GM03348 (cell line): ENCODE measurements around the gene FAM76A.
A peak's percentile ranks its signal among the peaks of the same experiment; 100 is the strongest.
"Not testable (repeated sequence)": the region's sequence is repeated elsewhere in the genome, so short reads cannot be mapped to it uniquely, and the experiment has no call there.

Experiments used
- DNase-seq: peaks from one replicate; pipeline ENCODE4 v3.0.0; 2012; ENCODE audit warnings: low spot score

The FAM76A gene

GRCh38 chr1:27725374-27726172 is at the start of gene FAM76A:
FAM76A (plus strand) TSS chr1:27725961; CDS start chr1:27726081, 120 bp downstream.
- peak; percentile 100 for DNase-seq

- DNase-seq = no peak
These were observed 49.4 kb upstream of the FAM76A start for GRCh38 chr1:27676410-27676809.

GRCh38 chr1:27678747-27679146 is 47.0 kb upstream of the FAM76A start:
- DNase-seq = no peak

GRCh38 chr1:27680225-27680791 is 45.5 kb upstream of the FAM76A start:
- DNase-seq = not testable (repeated sequence)

GRCh38 chr1:27681580-27681979 is 44.2 kb upstream of the FAM76A start:
- DNase-seq = not testable (repeated sequence)

- no peak for DNase-seq
These were observed 43.3 kb upstream of the FAM76A start for GRCh38 chr1:27682351-27682944.

DNA sequence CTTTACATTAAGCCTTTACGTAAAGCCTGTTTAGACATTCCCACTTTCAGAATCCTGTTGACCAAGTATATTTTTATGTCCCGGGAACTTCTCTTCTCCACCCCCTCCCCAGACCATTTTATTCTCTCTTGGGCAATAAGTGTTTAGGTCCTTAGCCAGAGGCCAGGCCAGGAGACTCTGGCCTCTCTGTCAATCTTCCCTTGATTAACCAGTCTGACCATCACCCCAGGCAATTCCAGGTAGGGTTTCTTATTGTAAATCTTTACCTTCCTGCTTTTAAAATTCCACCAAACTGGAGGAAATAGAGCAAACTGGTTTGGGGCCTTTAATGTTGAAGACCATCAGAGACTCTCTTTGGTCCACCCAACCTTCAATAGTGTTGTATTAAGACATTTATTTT is 41.6 kb upstream of the FAM76A start:
- DNase-seq = no peak

DNA sequence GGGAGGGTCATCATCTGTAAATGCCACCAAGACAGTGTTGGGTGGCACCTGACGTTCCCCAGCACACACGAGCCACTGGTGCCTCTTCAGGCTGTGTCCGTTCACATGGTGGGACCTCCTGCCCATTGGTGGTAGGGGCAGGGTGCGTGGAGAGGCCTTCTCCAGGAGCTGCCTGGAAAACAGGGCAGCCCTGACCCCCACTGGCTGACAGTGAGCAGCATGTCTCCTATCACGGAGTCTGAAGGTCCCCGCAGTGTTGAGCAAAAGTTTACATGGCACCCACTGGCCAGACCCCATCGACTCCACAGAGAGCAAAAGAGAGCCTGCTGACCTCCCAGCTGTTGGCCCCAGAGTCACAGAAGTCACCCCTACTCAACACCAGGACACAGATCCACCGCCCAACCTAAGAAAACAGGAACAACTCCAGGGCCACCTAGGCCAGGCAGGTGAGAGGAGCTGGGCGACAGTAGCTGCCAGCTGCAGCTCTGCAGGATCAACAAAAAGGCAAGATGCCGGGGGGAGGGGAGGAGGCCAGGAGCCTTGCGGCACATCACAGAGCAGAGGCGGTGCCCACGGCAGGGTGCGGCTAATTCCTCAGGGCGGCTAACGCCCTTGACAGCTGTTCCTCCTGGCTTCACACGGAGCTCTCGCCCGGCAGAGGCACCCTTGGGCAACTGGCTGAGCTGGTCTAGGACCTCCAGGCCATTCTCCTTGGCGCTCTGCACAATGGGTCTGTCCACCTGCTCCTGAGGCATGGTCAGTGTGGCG is 39.4 kb upstream of the FAM76A start:
- no peak for DNase-seq

- no peak for DNase-seq
These were observed 37.9 kb upstream of the FAM76A start for GRCh38 chr1:27687906-27688305.

GRCh38 chr1:27689423-27690173 is 36.2 kb upstream of the FAM76A start:
- DNase-seq = peak; percentile 51

DNA sequence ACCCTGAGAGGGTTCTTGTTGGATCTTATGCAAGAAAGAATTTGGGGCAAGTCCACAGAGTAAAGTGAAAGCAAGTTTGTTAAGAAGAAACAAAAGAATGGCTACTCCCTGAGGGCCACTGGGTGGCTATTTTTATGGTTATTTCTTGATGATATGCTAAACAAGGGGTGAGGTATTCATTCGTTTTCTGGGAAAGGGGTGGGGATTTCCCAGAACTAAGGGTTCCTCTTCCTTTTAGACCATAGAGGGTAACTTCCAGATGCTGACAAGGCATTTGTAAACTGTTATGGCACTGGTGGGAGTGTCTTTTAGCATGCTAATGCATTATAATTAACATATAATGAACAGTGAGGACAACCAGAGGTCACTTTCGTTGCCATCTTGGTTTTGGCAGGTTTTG is 35.6 kb upstream of the FAM76A start:
- DNase-seq = no peak

- not testable (repeated sequence) for DNase-seq
These were observed 28.9 kb upstream of the FAM76A start for GRCh38 chr1:27696835-27697234.

DNA sequence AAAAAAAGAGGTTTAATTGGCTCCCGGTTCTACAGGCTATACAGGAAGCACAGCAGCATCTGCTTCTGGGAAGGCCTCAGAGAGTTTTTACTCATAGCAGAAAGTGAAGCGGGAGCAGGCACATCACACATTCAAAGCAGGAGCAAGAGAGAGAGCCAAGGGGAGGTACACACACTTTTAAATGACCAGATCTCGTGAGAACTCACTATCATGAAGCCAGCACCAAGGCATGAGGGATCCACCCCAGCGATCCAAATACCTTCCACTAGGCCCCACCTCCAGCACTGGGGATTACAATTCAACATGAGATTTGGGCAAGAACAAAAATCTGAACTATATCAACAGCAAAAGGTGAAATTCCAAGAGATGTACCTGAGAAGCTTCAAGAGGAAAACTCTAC is 20.8 kb upstream of the FAM76A start:
- no peak for DNase-seq

DNA sequence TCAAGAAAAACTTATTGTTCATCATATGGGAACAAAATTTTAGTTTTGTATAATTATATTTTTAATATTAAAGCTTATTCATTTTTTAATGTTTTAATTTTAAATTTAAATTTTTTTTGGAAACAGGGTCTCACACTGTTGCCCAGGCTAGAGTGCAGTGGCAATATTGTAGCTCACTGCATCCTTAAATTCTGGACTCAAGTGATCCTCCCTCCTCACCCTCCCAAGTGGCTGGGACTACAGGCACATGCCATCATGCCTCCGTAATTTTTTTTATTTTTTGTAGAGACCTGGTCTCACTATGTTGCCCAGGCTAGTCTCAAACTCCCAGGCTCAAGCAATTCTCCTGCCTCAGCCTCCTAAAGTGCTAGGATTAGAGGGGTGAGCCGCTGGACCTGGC is 20.2 kb upstream of the FAM76A start:
- no peak for DNase-seq

DNA sequence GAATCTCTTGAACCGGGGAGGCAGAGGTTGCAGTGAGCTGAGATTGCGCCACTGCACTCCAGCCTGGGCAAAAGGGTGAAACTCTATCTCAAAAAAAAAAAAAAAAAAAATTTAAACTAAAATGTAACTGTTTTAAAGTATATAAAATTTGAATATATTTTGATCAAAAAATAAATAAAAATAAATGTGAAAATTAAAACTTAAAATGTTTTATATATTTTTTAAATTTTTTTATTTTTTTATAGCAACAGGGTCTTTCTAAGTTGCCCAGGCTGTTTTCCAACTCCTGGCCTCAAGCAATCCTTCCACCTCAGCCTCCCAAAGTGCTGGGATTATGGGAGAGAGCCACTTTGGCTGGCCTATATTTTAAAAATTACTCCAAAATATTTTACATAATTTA is 15.2 kb upstream of the FAM76A start:
- DNase-seq = no peak

DNA sequence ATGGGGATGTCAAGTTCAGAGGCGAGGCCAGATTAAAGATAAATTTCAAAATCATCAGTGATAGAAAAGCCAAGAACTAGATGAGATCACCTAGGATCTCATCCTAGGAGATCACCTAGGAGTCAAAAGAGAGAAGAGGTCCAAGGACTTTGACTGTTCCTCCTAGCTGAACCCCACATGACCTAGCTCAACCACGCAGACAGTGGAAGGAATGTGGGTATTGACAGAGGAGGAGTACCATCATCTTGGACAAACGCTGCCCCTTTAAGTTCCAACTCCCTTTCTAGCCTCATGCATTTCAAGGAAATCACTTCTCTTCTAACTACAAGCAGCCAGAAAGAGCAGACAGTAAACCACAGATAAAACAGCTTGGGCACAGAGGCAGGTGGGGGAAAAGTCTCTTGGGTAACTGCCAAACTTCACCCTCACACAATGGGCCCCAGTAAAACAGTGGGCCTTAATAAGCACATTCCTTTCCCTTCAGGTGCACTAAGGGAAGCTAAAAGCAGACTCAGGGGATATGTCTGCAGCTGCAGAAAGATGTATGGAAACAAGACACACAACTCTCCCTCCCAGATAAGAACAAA is 12.5 kb upstream of the FAM76A start:
- DNase-seq = no peak

- DNase-seq = no peak
These were observed 11.8 kb upstream of the FAM76A start for GRCh38 chr1:27713869-27714513.

DNA sequence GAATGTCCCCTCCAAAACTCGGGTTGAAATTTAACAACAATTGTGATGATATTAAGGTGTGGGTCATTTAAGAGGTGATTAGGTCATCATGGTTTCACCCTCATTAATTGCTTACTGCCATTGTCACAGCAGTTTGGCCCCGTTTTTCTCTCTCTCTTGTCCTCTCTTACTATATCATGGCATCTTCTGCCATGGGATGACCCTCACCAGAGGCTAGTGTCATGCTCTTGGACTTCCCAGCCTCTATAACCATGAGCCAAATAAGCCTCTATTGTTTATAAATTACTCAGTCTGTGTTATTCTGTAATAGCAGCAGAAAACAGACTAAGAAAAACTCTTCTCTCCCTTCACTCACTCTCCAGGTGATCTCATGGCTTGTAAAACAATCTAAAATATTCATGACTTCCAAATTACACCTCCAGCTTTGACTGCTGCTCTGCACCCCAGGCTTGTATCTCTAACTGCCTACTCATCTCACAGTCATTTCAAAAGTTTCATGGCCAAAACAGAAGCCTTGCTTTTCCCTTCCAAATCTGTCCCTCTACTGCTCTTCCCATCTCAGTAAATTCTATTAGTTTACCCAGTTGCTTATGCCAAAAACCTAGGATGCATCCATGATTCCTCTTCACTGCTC is 9.4 kb upstream of the FAM76A start:
- no peak for DNase-seq

DNA sequence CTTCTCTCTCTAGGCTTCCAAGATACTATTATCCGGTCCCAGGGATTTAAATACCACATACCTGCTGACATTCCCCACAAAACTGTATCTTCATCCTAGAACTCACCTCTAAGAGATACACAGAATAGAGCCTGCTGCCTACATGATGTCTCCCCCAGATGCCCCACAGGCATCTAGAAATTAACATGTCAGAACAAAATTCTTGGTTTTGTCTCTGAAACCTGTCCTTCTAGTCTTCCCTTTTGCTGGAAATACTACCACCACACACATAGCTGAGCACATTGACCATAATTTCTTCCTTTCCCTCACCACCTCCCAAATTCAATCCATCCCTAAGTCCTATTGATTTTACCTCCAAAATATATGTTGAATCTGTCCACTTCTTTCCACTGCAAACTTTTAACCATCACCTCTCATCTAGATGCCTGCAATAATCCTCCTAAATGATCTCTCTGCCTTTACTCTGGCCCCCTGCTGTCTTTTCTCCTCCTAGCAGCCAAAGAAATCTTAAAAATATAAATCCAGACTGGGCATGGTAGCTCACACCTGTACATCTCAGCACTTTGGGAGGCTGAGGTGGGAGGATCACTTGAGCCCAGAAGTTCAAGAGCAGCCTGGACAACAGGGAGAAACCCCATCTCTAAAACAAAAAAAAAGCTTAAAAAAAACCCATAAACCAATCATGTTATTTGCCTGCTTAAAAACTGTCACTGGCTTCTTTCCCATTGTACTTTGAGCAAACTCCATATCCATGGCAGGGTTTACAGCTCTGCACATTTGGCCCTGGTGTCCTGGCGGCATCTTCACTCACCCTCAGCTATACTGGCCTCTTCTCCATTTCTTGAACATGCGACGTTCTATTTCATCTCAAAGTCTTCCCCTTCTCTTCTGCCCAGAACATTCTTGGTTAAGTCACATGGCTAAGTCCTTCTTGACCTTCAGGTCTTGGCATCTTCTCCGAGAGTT is 6.2 kb upstream of the FAM76A start:
- peak; percentile 16 for DNase-seq
